GM12875 (cell line): ENCODE data around the gene UBE2C.

Experiments
- H3K4me3 ChIP-seq: one replicate; pipeline ENCODE4 v1.5.1; 2011; ENCODE audit warnings: low read depth, low read length, control low read depth
- TF ChIP-seq, protein P1 (sequence below): IDR thresholded peaks from 2 replicates; pipeline ENCODE4 v1.5.1; 2011; ENCODE audit warnings: low read depth, mild to moderate bottlenecking, control low read depth, inconsistent platforms, low read length, moderate library complexity, borderline replicate concordance; ENCODE audit not compliant: insufficient read depth

UBE2C gene

DNA sequence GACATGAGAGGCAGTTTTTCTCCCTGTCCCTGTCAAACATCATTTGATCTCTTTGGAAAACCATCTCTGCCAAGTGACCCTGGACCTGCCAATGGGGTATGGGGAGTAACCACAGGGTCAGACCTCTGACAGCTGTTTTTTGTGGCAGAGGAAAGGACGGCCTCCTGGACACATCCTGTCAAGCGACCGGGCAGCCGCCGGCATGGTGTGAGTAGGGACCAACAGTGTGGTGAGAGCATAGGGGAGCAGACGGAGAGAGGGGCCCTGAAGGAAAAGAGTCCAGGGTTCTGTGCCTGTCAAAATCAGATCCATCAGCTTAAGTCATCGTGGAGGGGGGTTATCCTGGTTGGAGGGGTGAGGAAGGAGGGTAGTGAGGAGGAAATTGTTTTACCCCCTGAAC is 10.6 kb upstream of the UBE2C start:
- no peak overlapping the region for H3K4me3 ChIP-seq
- TF ChIP-seq, protein P1, sequence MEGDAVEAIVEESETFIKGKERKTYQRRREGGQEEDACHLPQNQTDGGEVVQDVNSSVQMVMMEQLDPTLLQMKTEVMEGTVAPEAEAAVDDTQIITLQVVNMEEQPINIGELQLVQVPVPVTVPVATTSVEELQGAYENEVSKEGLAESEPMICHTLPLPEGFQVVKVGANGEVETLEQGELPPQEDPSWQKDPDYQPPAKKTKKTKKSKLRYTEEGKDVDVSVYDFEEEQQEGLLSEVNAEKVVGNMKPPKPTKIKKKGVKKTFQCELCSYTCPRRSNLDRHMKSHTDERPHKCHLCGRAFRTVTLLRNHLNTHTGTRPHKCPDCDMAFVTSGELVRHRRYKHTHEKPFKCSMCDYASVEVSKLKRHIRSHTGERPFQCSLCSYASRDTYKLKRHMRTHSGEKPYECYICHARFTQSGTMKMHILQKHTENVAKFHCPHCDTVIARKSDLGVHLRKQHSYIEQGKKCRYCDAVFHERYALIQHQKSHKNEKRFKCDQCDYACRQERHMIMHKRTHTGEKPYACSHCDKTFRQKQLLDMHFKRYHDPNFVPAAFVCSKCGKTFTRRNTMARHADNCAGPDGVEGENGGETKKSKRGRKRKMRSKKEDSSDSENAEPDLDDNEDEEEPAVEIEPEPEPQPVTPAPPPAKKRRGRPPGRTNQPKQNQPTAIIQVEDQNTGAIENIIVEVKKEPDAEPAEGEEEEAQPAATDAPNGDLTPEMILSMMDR: no peak

DNA sequence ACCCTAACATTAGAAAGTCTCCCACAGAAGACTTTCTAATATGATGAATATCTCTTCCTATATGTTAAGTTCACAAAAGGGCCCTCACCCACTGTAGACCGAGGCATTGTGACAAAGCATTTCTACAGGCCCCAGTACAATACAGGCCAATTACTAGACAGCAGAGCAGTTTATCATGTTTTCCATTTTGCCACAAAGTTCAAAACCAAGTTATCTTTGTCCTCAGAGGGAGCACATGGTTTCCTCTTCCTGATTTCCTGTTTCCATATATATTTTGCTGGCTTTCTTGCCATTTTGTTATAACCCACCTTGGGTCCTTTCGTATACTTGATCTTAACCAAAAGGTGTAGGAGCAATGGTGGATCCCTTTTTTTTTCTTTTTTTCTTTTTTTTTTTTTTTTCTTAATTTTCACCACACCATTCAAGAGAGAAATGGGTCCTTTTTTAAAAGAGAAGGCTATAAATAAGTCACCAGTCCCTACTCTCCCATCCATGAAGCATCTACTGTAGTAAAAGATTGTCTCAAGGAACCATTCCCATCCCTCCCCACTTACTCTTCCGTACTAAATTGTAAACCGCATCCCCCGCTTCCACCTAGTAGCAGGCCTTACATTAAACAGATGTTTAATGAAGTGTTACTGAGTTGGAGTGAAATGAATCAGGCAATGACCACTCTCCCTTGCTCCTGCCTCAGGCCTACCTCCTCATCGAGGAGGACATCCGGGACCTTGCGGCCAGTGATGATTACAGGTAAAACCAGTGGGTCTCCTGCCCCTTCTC is 2.1 kb upstream of the UBE2C start:
- H3K4me3 ChIP-seq: no peak overlapping the region
- TF ChIP-seq, protein P1: no peak

DNA sequence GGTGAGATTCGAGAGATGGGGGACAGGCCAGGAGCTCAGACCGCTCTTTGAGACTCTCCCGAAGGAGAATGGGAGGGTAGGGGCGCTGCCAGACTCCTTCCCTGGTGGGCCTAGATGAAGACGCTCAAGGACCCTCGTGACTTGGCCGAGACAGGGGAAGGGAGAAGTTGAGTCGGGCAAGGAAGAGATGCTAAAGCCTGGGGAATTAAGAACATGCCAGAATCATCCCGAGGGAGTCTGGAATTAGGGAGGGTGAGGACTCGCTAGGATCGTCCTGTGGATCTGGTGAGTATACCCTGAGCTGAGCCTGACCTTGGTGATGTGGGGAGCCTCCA is 529 bp downstream of the UBE2C start:
- peak overlapping the region; percentile 68 for H3K4me3 ChIP-seq
- TF ChIP-seq, protein P1: no peak

DNA sequence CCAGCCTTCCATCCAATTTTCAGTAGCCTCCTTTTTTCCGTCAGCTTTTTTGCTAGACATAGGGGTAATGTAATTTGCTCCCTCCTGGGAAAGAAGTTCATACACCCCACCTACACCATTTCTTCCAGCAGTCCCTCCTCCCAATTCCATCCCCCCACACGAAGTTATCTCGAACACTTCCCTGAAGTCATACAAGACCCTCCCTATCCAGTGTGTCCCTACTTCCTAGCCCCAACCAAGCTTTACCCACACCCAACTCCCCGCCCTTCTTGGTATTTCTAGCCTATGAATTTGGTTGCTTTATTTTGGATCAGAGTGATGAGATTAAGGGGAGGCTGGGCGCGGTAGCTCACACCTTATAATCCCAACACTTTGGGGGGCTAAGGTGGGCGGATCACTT is 1.0 kb downstream of the UBE2C start:
- peak overlapping the region; percentile 68 for H3K4me3 ChIP-seq
- TF ChIP-seq, protein P1: no peak

DNA sequence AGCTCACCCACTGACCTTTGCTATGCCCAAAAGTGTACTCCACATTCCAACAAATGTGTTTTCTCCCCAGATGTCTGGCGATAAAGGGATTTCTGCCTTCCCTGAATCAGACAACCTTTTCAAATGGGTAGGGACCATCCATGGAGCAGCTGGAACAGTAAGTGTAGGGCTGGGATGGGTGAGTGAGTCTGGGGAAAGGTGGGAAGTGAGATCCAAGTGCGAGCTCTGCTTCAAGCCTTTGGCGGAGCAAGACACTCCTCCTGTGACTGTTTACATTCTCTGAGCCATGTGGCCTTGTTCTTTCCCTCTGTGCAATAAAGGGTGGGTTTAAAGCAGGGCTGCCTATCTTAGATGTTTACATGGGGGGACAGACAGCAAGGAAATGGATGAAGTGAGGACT is 1.9 kb downstream of the UBE2C start:
- no peak overlapping the region for H3K4me3 ChIP-seq

DNA sequence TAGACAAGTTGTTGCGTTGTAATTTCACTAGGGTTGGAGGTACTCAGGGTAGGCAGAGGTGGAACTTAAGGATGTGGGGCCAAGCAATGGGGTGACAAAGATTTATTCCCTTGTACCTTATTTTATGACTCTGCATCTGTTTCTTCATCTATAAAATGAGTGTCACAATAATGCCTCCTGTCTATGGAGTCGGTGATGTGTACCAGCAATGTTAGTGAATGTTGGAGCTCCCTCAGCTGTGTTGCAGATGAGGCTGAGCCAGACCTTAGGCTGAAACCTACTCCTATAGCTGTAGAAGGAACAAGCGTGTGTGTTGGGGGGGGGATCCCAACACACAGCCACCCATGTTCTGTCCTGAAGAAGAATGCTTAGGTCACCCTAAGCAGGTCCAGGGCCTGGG is 4.5 kb downstream of the UBE2C start:
- H3K4me3 ChIP-seq: no peak overlapping the region
- TF ChIP-seq, protein P1: no peak

More for the DNA sequence above, 1.9 kb downstream of the UBE2C start:
- TF ChIP-seq, protein P1: no peak
